Cerebellar cortex (tissue), 1 donor: ENCODE results near the gene UNC13B.
"Not testable (repeated sequence)": the region's sequence is repeated elsewhere in the genome, so short reads cannot be mapped to it uniquely, and the experiment has no call there.

ENCODE experiments used
- DNase-seq: peaks from one replicate; pipeline ENCODE4 v3.0.0-alpha.2; 2015; ENCODE audit warnings: low spot score

UNC13B gene

DNA sequence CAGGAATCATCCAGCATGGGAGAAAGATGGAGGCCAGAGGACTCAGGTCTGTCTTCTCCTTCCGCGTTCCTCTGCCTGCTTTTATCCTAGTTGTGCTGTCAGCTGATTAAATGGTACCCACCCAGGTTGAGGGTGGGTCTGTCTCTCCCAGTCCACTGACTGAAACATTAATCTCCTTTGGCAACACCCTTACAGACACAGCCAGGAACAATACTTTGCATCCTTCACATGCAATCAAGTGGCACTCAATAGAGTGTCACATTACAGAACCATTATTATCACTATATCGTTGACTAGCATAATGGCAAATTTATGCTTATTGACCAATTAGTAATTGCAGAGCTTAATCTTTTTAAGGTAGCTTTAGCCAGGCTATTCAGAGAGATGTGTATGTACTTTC, 64.8 kb downstream of the UNC13B start:
- no peak for DNase-seq

DNA sequence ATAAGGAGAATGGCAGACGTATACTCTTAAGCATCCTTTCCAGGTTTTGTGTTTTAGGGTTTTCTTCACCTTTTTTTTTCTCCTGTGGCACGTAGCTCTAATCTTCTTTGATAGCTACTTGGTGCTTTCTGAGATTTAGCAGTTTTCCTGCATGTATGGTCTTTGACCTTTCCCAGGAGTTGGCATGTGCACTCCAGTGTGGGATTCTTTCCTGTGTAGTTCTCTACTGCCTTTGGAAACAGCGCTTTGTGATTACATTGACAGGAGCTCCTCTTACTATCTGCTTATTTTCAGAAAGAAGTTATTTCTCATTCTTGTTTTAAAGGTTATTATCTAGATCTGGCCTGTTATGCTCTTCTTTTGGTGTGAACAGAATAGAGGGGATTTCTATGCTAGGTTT, 65.5 kb downstream of the UNC13B start:
- no peak for DNase-seq

DNA sequence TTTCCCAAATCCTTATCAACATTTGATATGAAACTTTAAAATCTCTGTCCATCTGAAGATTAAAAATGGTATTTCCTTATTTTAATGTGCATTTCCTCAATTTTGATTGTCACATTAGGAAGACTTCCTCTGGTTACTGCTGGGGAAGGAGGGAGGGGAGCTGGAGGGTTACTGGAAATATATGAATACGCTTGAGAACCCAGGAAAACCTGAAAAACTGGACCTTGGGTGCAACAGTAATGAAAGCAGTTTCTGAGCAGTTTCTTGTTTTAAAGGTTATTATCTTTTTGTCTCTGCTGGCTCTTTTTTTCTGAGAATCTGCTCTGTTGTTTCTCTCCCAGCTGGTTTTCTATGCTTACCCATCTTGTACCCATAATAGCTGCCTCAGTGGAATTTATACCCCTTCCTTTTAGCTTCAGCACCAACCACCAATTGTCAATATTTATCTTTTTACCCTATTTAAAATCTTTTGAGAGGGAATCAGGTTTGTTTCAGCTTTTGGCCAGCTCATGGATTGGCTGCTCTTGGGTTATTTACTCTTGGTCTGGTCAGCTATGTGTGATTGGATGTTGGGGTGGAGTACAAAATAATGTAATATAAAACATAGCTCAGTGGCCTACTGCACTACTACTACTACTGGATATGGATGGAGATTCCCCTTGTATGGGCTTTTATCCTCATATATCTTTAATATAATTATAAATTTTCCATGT, 67.4 kb downstream of the UNC13B start:
- no peak for DNase-seq

DNA sequence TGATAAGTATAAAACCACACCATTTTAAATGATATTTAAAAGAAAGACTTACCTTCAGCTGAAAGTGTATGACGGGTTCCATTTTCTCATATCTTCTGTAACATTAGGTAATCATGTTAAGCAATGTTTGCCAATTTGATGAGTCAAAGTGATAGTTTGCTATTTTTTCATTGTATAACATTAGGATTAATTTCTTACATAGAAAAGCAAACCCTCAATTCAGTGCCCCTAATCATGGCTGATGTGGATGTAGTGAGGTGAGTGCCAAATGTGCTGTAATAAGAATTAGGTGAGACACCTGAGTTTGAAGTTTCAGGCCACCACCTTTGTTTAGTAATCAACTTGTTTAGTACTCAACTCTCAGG, 68.0 kb downstream of the UNC13B start:
- DNase-seq = no peak

DNA sequence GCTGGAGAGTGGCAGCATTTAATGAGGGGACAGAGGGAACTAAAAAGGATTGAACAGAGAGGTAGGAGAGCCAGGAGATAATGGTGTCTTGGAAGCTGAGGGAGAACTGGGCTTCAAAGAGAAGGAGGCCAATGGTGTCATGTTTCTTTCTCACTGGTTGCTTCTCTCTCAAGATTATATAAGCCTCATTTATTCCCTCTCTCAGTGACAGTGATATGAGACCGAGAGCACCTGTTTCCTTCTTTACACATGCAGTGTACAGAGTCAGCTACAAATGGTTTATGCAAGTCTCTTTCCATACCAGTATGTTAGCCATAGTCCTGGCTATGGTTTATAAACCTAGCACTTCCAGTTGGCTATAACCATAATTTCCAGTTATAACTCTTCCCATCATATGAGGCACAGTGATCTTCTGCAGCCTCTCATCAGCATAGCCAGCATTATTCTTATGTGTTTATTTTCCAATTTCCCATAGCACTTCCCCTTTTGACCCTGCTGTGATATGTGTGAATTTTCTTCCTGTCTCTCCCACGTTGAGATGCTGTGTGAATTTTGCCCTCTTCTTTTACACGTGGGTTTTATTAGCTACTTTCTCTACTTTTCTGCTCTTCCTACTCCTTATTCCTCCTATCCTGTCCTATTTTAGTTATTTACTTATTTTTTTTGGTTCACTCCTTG, 71.2 kb downstream of the UNC13B start:
- no peak for DNase-seq

DNA sequence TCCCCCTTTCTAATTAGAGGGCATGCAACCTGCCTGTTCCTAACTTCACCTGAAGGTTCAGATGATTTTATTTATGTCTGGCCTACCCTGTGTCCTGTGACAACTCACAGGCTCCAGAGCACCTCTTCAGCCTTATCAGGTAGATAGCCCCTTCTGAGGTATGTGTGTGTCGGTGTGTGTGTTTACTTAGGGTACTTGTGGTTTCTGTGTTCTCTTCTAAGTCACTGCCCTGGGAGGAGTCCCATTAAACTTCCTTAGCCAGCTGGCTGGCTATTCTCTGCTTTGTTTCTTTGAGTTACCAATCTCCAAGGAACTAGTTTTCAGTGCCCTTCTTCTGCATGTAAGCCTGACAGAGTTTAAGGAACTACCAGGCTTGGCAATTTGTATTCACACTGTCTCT, 74.9 kb downstream of the UNC13B start:
- DNase-seq = no peak

DNA sequence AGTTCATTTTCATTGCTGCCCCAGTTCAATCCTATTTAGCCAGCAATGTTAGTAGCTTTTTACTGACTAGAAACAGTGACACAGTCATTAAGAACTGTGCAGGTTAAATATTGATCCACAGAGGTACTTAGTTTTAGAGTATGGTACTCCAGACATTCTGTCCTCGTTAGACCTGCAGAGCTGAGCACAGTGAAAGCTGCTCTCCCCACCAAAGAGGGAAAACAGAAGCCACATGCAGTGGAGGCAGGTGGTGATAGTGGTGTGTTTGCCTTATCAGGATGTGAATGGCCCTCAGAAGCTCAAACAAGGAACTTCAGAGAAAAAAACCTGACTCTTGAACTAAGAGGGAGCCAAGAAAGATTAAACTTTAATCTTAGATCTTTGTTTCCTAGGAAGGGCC, 75.5 kb downstream of the UNC13B start:
- no peak for DNase-seq

DNA sequence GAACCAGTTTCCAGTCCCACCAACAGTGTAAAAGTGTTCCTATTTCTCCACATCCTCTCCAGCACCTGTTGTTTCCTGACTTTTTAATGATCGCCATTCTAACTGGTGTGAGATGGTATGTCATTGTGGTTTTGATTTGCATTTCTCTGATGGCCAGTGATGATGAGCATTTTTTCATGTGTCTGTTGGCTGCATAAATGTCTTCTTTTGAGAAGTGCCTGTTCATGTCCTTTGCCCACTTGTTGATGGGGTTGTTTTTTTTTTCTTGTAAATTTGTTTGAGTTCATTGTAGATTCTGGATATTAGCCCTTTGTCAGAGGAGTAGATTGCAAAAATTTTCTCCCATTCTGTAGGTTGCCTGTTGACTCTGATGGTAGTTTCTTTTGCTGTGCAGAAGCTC, 84.1 kb downstream of the UNC13B start:
- DNase-seq = not testable (repeated sequence)

DNA sequence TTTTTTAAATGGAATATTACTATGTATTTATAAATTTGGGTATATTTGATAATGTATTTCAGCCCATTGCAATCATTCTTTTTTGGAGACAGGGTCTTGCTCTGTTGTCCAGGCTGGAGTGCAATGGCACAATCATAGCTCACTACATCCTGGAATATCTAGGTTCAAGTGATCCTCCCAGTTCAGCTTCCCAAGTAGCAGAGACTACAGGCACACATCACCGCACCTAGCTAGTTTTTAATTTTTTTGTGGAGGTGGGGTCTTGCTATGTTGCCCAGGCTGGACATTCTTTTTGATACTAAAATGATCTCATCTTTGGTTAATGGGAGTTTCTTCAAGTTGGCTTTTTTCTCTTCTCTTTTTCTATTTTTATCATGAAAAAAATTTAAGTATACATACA, 91.3 kb downstream of the UNC13B start:
- DNase-seq = no peak

DNA sequence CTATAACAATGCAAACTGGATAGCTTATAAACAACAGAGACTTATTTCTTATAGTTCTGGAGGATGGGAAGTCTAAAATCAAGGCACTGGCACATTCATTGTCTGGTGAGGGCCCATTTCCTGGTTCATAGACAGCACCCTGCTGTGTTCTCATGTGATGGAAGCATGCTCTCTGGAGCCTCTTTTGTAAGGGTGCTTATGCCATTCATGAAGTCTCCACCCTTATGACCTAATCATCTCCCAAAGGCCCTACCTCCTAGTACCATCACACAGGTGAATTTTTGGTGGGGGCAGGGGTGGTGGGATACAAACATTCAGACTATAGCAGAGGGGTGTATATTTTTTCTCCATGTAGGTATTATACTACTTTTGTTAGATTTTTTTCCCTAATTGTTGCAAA, 92.4 kb downstream of the UNC13B start:
- no peak for DNase-seq

DNA sequence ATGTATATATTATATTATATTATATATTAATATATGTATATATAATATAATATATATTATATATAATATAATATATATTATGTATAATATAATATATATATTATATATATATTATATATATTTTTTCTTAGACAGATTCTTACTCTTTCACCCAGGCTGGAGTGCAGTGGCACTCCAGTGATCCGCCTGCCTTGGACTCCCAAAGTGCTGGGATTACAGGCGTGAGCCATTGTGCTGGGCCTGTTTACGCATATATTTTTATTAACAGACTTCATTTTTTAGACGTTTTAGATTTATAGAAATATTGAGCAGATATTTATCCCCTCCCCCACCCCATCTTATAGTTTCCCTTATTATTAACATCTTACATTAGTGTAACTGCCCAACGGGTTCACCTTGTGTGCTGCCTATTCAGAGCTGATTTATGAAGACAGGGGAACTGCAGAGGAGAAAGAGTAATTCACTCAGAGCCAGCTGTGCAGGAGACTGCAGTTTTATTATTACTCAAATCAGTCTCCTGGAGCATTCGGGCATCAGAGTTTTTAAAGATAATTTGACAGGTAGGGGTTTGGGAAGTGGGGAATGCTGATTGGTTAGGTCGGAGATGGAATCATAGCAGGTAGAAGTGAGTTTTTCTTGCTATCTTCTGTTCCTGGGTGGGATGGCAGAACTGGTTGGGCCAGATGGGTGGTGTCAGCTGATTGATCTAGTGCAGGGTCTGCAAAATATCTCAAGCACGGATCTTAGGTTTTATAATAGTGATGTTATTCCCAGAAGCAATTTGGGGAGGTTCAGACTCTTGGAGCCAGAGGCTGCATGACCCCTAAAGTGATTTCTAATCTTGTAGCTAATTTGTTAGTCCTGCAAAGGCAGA, 93.4 kb downstream of the UNC13B start:
- DNase-seq = no peak

DNA sequence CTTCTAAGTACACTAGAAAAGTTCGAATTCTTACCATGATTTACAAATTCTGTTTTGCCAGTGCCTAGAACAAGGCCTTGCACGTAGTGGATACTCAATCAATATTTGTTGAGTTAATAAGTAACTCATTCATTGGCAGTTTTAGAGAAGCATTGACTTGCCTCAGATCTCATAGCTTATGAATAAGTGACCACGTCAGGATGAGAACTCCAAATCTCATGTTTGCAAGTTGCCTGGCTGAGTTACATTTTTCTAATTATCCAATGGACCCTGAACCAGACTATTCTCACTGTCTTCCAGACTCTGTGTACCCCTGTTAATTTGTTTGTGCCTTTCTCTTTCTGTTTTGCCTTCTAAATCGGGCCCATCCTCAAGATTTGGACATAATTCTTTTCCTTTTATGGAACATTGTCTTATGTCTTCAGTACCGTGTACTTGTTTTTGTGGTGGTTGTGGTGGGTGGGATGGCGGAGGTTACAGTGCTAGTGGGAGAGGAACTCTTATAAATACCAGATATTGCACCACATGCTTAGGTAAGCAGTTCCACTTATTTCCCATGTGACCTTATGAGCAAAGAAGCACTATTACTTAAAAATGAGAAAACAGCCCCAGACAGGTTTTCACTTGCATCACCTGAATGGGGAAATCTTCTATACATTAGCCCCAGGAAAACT, 96.3 kb downstream of the UNC13B start:
- no peak for DNase-seq

DNA sequence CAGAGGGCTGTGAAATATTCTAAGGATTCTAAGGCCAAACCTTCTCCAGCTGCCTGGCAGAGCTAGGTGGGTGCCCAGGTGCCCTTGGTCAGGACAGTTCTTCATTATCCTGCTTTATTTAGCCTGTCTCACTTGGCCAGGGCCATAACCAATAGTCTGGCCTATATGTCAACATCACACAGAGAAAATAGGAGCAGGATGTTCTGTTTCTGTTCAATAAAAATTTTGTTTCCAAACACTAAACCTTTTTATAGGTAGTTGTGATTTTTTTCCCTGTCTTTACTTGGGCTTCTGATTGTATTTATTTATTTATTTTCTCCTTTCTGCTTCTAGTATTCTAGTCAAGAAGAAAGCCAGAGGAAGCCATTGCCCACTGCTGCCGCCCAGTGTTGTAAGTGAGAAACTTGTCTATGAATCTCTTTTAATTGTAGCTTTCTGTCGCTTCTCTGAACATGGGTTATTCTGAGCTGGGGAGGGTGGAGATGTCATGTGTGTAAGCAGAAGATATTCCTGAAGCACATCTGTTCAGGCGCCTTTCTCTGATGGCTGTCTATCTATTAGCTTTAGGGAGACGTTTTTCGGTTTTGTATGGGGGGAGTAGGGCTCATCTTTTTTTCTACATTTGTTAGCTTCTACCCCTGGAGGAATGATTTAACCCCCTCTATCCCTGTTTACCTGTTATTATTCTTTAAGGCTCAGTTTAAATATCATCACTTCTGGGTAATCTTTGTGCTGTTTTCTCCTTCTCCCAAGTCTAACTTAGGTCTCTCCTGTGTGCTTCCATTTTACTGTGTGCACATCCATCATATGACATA, 97.1 kb downstream of the UNC13B start:
- peak; percentile 92 for DNase-seq

DNA sequence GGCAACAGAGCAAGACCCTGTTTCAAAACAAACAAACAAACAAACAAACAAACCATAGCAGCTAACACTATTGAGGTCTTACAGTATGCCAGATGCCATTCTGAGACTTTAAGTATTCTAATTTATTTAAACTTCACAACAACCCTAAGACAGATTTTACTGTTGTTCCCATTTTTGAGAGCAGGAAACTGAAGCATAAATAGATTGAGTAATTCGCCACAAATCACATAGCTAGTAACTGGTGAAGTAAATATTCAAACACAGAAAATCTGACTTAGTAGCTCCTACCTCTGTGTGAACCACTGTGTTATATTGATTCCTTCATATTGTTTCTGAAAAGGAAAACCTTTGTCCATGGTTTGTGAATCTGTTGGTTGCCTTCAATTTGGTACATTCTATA, 98.4 kb downstream of the UNC13B start:
- DNase-seq = no peak

DNA sequence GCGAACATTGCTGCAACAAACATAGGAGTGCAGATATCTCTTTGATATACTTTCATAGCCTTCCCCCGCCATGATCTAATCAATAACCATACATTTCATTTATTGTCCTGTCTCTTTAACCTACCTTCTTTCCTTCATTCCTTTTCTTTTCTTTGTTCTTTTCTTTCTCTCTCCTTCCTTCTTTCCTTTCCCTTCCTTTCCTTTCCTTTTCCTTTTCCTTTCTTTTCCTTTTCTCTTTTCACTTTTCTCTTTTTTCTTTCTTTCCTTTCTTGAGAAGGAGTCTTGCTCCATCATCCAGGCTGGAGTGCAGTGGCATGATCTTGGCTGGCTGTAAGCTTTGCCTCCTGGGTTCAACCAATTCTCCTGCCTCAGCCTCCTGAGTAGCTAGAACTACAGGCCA, 100.3 kb downstream of the UNC13B start:
- DNase-seq = no peak

DNA sequence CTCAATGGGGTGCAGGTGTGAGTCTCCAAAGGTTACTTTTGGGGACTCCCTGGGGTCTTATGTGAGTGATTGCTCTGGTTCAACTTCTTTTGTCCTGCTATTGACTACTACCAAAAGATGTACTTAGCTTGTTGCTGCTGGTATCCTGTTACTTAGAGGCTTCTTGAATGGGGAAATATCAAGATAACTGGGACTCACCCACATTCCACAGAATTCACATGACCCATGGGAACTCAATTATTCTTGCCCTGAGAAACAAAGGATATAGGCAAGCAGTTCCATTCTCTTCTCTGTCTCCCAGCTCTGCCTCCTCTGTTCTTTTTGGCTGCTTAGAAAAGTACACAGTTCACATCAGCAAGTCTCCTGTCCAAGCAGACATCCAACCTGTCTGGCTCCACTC, 105.9 kb downstream of the UNC13B start:
- no peak for DNase-seq

DNA sequence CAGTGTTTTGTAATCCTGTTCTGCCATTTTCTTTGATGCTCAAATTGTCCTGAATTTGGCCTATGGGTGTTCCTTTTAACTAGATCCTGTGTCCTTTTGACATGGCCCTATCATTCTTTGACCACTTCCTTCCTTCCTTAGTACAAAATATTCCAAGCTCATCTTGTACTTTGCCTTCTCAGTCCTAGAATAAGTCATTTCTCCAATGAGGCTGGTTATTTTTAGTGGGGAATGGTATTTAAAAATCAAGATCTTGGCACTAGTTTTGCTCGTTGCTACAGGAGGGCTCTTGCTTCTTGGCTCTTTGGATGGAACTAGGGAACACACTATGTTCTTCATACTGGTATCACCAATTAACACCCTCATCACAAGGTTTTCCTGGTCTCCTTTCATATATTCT, 108.1 kb downstream of the UNC13B start:
- DNase-seq = no peak

DNA sequence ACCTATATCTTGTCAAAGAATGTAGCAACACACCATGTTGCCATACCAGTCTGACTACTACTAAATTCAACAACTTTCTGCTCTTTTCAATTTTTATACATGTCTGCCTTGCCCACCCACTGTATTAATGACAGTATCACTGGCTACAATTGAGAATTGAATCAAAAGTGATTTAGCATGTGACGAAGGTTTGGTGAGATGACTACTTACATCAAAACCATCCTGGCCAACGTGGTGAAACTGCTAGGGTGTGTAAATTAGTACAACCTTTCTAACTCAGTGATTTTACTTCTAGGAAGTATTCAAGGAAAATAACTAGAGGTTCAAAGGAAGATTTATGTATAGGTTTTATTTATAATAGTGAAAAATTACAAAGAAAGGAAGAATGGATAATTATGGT, 109.8 kb downstream of the UNC13B start:
- DNase-seq = no peak

DNA sequence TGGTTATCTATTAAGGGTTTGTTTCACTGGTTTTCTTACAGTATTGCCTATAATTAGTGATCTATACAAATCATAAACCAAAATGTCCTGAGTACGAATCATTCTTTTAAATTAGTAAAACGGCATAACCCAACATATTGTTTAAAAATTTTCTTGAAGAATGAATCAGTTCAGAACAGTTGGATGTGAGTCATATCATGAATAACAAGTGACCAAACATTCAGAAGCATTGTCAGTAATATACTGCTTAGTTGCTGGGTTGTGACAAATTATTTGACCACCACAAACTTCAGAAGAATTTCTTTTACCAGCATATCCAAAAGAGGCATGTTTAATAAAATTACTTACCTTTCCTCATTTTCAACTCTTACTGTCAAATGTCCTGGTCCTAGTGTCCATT, 111.2 kb downstream of the UNC13B start:
- DNase-seq = no peak

DNA sequence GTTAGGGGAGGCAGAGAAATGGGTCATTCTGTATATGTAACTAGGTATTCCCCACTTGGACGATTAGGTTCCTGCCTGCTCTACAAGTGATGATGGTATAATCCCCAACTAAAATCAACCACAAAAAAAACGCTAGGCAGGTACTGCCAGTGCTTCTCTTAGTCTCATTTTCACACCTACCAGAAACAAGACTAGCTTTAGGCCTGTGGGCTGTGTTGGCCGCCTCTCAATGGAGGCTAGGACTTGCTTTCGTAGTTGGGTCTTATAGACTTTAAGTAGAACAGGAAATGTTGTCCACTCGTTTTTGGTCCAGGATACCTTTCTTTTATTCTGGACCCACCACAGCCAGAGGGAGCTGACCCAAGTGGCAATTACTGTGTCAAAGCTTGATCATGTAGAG, 111.8 kb downstream of the UNC13B start:
- DNase-seq = no peak

DNA sequence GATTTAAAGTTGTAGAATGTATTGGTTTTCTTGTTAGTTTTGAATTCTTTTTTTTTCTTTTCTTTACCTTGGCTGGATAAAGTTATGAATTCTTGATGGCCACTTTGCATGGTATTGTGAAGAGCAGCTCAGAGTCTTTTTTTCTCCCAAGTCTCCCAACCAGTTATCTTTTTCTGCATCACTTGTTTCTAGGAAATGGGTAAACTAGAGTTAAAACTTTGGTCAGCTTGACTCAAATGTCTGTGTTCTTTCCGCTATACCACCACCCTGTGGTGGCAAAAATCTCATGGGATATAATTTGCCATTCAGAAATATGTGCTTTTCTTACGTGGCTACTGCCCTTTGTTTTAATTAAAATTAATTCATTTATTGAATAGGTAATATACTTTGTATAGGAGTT, 113.2 kb downstream of the UNC13B start:
- no peak for DNase-seq

DNA sequence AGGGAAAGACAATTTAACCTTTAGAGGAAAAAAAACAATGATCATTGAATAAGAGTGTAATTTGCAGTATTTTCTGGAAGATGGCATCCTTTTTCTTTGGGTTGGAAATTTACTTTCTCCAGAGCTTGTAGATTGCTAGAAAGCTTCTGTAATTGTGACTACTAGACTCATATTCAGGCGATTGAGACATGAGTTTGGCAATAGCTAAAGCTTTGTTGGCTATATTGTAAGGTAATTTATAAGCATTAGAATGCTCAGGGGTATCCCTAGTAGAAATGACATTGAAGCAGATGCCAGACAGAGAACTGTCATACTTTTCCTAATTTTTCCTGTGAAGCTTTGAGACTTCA, 115.3 kb downstream of the UNC13B start:
- no peak for DNase-seq
